HG02759 (cell line): ENCODE results near the gene TFB2M.
"Not testable (repeated sequence)": the region's sequence is repeated elsewhere in the genome, so short reads cannot be mapped to it uniquely, and the experiment has no call there.

ENCODE experiments used
- ATAC-seq: cut with Tn5 transposase; IDR thresholded peaks from one replicate; pipeline ENCODE4 v1.9.1; 2021; ENCODE audit warnings: mild to moderate bottlenecking, moderate library complexity; ENCODE audit not compliant: unreplicated experiment

Gene TFB2M

DNA sequence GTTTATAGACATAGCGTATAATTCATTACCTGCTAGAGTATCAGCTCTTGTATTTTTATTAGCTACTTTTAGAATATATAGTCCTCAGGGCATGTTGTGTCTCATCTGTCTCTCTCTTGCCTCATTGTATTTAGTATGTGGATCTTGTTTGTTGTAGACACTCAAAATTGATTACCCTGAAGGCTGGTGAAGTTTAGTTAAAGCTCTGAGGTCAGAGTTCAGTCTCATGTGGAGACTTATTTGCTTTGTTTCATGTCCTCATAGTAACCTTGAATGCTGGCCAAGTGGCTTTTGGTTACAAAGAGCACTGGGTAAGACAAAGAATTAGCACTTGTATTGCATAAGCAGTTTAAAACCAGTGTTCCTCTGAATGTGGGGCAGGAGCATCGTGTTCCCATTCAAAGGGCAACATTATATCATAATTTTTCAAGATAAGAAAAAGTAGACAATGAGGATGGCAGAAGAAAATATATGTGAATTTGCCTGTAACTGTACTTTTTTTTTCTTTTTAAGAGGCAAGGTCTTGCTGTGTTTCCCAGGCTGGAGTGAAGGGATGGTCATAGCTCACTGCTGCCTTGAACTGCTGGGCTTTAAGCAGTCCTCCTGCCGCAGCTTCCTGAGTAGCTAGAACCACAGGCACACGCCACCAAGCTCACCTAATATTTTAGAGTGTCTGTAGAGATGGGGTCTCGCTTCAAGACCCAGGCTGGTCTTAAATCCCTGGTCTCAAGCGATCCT is 17.6 kb upstream of the TFB2M start:
- no peak for ATAC-seq

DNA sequence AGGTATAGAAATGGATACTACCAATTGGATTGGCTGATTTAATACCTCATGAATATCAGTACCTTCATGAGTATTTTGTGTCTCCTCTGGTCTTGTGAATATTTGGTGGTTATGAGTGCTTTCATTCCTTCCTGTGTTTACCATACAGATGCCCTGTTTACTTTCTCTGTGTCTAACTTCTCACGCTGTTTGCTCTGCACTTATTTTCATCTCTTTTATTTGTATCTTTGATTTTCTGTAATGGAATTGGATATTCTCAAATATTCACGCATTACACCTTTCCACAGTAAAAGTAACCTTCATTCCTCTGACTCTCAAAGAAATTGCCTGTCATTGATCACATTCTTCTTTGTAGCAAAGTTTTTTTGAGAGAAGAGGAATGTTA is 17.0 kb upstream of the TFB2M start:
- ATAC-seq: no peak

DNA sequence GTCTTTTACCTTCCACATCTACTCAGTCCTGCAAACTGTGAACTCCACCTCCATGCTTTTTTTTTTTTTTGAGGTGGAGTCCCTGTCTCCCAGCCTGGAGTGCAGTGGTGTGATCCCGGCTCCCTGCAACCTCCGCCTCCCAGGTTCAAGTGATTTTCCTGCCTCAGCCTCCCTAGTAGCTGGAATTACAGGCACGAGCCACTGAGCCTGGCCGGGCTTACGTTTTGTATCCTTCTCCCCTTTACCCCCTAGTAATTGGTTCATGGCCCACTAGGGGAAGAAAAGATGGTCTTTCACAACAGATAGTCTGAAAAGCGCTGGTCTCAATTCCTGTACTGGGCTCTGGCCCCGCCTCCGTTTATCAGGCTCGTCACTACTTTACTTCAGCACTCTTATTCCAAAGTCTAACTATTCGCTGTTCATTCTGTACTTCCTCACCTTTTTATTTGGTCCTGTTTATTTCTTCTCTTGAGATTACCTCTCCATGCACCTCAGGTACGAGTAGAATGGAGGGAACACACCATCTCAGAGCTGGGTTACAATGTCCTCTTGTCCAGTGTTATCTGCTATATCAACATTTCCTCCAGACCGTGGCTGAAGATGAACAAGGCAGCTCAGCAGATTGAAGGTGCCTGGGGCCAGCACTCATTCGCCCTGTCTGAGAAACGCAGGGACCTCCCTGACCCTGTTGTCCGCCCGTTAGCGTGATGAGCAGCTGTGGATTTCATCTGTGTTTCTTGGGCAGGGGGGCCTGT is 16.4 kb upstream of the TFB2M start:
- ATAC-seq: no peak

DNA sequence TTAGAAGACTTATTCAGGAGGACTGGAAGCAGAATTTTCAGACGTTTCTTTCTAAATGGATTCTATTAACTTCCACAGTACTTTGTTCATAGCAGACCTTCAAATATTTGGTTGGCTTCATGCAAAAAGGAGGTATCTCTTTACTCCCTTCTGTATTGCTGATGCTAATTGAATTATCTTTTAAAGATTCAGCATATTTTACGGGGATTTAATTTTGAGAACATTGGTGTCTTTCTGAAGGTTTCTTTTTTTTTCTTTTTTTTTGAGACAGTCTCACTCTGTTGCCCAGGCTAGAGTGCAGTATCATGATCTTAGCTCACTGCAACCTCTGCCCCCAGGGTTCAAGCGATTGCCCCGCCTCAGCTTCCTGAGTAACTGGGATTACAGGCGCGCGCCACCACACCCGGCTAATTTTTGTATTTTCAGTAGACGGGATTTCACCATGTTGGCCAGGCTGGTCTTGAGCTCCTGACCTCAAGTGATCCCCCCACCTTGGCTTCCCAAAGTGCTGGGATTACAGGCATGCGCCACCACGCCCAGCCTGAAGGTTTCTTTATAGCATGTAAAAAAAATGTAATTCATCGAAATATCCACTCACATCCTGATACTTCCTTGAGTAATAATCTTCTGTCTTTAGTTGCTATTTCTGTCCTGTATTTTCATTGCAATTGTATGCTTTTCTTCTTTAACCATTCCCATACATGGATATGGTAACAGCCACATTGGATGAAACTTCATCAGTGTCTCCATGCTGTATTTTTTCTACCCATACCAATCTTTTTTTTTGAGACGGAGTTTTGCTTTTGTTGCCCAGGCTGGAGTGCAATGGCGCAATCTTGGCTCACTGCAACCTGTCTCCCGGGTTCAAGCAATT is 14.7 kb upstream of the TFB2M start:
- no peak for ATAC-seq

DNA sequence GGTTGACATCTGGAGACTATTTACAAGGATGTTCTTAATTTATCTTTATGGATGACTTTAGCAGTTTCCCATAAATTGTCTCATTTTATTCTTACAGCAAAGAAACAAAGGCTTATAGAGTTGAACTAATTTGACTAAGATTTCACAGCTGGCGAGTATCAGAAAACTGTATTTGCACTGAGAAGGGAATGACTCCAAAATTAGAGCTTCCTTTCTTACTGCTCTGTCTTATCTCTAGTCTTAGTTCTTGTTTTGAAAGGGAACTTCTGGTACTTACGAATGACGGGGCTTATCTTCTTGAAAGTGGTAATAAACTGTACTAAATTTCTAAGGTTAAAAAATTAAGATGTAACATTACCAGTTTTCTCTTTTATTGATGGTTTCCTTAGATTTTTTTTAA is 13.8 kb upstream of the TFB2M start:
- ATAC-seq: peak; percentile 65

DNA sequence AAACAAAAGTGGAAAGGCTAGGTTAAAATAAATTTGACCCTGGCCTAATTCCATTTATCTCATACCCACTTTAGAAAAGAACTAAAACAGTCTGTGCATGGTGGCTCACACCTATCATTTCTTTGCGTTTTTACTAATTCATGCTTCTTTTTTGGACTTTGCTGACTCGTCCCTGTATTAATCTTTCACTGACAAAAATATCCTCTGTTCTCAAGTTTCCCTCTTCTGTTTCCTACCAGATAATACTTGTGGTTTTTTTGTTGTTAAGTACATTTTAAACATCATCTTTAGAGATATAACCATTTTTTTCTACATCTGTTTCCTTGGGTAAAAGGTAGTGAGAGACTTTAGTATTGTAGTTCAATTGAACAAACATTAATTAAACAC is 11.7 kb upstream of the TFB2M start:
- no peak for ATAC-seq

DNA sequence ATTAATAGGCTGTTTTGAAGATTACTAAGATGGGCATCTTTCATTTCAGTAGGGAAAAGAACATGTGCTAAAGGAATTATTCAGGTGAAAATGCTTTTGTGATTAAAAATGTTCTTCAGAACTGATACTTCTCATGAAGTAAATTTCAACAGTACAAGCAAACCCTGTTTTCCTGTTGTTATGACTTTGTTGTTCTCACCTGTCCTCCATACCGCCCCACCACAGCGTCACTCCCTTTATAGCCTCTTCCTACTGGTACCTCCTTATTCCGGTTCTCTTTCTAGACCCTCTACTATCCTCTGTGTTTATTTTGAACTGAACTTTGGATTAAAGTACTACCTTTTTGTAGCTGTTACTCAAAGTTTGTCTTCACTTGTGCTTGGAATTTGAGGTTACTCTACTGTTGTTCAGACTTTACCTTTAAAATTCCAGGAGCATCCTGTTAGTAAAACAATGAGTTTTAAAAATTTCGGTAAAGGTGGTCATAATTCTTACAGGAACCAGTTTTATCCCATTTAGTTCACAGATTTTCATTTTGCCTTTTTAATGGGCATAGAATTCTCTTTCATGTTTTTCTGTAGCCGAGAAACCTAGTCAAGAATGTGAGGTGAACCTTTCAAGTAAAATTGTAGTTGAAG is 11.1 kb upstream of the TFB2M start:
- no peak for ATAC-seq

DNA sequence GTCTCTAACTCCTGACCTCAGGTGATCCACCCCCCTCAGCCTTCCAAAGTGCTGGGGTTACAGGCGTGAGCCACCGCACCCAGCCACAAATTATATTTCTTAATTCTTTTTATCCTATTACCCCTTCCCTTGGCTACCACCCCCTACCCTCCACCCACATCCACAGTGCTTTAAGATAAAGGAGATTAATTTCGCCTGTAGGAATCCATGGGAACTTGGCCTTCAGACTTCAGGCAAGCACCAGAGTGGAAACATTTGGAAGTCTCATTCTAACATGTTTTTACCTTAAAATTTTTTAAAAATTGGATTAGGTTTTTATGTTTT is 10.6 kb upstream of the TFB2M start:
- ATAC-seq: no peak

DNA sequence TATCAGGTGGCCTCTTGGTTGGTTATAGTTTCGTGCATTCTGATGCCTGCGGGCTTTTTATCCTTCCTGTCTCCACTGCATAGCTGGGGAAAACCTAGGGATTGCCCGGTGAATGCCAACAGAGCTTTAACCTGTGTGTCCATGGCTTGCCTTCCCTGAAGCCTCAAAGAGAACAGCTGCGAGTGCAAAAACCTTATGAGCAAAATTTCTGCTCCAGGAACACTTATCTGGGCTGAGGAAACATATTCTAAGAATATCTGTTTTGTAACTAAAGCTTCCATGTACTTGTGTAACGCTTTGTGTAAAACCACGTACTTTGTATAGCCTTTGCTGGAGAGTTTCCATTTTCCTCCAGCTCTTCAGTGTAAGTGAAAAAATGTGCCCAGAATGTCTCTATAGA is 7.4 kb upstream of the TFB2M start:
- no peak for ATAC-seq

DNA sequence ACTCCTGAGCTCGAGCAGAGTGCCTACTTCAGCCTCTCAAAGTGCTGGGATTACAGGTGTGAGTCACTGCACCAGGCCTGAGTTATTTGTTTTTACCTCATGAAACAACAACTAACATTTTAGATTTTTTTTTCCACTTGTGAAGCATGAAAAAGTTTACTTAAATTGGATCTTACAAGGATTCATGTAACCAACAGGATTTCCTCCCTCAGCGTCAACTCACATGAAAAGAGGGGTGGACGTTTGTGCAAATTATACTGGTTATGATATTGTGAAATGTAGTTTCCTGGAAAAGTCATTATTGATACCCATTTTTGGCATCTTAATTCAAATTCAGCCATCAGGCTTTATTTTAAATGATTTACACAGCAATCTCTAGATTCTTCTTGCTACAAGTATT is 6.7 kb upstream of the TFB2M start:
- ATAC-seq: no peak

DNA sequence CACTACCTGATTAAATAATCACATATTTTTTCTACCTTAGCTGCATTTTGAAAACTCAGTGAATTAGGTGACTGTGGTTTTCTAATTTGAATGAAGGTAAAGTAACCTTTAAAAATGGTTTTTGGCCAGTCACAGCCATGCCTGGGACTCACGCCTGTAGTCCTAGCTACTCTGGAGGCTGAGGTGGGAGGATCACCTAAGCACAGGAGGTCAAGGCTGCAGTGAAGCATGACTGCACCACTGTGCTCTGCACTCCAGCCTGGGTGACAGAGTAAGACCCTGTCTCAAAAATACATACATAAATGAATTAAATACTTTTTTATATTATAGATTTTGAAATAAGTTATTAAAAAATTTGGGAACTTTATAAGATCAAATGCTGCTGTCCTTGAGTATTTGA is 5.9 kb upstream of the TFB2M start:
- ATAC-seq: no peak

DNA sequence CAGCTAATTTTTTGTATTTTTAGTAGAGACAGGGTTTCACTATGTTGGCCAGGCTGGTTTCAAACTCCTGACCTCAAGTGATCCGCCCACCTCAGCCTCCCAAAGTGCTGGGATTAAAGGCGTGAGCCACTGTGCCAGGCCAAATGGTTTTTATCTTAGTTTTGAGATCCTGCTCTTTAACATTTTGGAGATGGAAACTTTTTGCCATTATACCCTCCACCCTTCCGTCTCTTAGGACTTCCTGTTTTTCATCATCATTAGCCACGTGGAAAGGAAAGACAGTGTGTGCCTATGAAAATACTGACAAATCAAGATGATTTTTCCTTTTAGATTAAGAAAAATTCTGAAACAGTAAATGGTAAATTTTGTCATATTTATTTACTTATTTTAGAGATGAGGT is 5.2 kb upstream of the TFB2M start:
- ATAC-seq: not testable (repeated sequence)

DNA sequence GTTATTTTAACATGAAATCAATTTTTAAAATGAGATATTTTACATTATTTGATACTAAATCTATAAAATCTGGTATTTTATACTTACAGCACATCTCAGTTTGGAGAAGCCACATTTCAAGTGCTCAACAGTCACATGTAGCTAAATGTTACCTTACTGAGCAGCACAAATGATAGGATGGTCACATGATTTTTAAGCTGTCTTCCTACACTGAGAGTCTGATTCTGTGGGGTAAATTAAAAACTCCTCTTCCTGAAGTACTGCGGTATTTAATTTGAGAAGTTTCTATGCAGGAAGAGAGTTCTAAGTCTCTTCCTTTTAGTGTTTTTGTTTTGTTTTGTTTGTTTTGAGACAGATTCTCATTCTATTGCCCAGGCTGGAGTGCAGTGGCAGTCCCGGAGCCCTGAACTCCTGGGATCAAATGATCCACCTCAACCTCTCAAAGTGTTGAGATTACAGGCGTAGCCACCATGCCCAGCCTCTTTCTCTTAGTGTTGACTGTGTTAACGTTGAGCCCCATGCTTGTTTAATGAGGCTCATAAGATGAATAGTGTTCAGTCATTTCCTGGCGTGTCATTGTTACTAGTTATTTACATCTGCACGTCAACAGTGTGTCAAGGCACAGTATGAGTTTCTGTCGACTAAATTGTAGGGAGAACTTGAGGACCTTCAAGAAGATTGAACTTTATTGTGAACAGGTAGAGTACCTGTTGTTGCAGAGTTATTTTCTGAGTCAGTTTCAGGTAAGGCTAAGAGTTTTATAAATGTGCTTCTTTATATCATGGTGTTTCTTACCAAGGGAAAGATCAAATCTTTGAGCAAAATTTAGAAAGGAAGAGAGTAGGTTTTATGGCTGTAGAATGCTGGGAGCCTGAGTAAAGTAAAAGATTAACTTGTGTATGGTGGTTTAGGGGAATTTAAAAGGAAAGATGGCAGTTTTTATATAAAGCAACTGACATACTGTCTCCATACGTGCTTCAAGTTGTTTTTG is 3.5 kb upstream of the TFB2M start:
- ATAC-seq: no peak

DNA sequence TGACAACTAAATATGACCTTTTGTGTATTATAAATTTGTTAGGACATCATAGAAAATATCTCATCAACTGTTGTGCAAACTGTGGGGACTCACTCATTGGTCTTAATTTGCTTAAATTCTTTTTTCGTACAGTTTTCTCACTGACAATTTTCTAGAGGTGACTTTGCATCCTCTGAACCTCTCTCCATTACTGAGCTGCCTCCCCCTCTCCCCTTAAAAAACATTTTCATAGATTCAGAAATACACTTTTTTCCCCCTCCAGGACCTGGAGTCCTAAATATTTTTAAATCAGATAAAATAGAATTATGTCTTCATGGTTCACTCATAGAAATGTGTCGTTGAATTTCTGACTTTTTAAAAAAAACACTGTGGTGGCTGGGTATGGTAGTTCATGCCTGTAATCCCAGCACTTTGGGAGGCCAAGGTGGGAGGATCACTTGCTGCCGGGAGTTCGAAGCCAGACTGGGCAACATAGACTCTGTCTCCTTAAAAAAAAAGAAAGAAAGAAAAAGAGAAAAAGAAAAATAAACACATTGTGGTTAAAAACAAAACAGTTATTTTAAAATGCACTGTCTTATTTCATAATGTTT is 1.7 kb upstream of the TFB2M start:
- ATAC-seq: no peak

DNA sequence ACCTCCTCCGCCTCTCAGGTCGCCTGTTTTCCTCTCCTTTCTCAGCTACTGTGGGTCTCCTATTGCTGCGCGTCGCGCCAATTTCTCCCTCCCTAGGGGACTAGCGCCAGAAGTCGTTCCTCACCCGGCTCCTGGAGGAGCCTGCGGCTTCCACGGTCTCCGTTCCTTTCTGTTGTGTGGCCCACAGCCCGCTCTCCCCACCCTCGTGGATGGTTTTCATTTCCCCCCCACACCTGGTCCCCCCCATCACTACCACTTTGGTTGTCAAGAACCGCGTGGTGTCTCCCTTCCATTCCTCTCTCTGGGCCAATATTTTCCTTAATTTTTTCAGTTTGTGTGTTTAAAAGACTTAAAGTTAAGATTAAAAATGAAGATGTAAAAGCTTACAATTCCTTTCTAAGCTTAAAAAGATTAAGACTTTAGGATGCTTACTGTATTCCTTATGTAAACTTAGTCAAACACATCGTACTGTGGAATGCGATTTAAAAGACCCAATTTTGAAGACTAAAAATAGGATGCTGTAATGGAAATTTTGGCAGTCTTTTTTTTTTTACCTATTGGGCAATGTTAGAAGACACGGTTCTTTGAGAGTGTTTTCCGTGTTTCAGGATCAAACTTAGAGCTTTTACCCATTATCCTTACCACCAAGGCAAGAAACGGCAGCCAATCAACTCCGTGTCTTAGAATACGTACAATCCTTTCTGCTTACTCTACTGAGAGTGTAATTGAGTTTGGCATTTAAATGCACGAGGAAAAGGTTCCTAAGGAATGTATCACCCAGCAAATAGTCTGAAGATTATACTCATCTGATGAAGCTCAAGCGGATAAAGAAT is 968 bp upstream of the TFB2M start:
- ATAC-seq: peak; percentile 28

DNA sequence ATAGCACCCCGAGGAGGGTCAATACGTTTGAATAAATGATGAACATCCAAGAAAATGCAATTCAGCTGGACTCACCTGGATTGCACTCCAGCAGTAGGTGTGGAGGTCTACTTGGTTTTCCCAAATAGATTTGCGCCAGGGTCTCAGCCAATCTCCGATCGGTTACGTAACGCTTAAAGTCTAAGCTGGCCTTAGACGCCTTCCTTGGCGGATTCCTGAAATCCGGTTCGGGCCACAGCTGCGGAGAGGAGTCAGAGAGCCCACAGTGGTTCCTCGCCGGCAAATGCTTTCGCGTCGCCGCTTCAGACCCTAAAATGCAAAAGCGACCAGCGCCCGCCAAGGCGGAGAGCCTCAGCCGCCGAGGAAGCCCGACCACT is 322 bp downstream of the TFB2M start:
- peak; percentile 0 for ATAC-seq

DNA sequence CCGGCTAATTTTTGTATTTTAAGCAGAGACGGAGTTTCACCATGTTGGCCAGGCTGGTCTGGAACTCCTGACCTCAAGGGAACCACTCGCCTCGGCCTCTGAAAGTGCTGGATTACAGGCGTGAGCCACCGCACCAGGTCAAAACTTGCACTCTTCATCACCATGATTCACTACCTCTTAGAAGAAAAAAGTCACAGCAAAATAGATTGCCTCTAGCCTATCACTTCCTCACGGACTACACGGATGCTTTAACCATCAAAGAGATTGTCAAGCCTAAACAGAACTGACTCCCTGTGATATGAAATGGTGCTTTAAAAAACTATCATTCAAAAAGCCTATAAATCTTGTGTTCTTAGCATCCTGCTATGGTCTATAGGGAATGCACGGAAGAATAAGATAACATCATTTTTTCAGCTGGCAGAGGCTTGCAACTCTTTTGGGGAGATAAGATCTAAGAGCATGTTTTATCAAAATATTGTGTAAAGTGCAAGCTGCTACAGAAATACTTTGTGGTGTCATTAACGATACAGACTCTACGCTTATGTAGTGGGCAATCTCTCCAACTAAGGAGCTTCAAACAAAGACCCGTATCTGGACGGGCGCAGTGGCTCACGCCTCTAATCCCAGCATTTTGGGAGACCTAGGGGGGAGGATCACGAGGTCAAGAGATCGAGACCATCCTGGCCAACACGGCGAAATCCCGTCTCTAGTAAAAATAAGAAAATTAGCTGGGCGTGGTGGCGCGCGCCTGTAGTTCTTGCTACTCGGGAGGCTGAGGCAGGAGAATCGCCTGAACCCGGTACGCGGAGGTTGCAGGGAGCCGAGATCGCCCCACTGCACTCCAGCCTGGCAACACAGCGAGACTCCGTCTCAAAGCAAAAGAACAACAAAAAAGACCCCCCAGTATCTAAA is 966 bp downstream of the TFB2M start:
- ATAC-seq: no peak

DNA sequence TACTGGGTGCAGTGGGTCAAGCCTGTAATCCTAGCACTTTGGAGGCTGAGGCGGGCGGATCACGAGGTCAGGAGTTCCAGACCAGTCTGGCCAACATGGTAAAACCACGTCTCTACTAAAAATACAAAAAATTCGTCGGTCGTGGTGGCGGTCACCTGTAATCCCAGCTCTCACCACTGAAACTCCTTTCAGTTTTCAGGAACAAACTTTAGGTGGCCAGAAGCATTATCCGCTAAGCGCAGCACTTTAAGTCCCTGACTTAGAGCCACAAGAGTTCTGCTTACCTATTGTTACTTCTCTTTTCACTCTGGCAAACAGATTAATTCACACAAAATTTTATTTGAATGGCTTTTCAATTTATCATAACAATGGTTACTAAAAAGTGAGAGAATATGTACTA is 5.2 kb downstream of the TFB2M start:
- ATAC-seq: not testable (repeated sequence)
